H1 (cell line): ENCODE results near the gene MAML1. TPM values are rescaled to one million over a fixed set of nuclear protein-coding genes. Genes with fewer than 3 reads are reported as not detected.

Source experiments
- CTCF ChIA-PET: fragments of 300-600 bp; sonication (Branson Sonifier 250); formaldehyde crosslinking; loops from one replicate; lab custom pipeline; 2021; ENCODE audit not compliant: partially characterized antibody; lab: Charles Lee
- POLR2A ChIA-PET: fragments of 300-600 bp; sonication (Branson Sonifier 250); formaldehyde crosslinking; loops from one replicate; lab custom pipeline; 2021; ENCODE audit warnings: inconsistent platforms; ENCODE audit not compliant: partially characterized antibody; lab: Charles Lee
- DNase-seq, 2 experiments: peaks; one replicate each; pipeline versions ENCODE4 v3.0.0 to v3.0.0-alpha.2; 2010 to 2022; ENCODE audit warnings: low spot score in 2 of 2, low read depth in 1 of 2, mixed read lengths in 1 of 2
- FAIRE-seq: peaks from 2 replicates; lab custom pipeline; 2011; peaks lifted over from hg19 to GRCh38; lab: Jason Lieb, UNC
- H2AFZ ChIP-seq: 2 replicates; pipeline ENCODE4 v1.8.1; 2012; ENCODE audit warnings: low read length, inconsistent platforms
- H2AK5ac ChIP-seq: 2 replicates; pipeline ENCODE4 v1.6.1; 2013; ENCODE audit warnings: low read depth, low read length
- H2BK120ac ChIP-seq: replicated peaks from 2 replicates; pipeline ENCODE3; 2013; ENCODE audit warnings: low read depth, low read length, inconsistent platforms
- H2BK12ac ChIP-seq: 2 replicates; pipeline ENCODE4 v1.6.1; 2013; ENCODE audit warnings: low read depth, low read length
- H2BK15ac ChIP-seq: 2 replicates; pipeline ENCODE4 v1.6.1; 2013; ENCODE audit warnings: low read length
- H2BK20ac ChIP-seq: 2 replicates; pipeline ENCODE4 v1.6.1; 2013; ENCODE audit warnings: low read length
- H2BK5ac ChIP-seq: 2 replicates; pipeline ENCODE4 v1.6.1; 2013; ENCODE audit warnings: low read depth, low read length
- H3K14ac ChIP-seq: 2 replicates; pipeline ENCODE4 v1.6.1; 2013; ENCODE audit warnings: inconsistent platforms; ENCODE audit not compliant: insufficient read length
- H3K18ac ChIP-seq: 2 replicates; pipeline ENCODE4 v1.6.1; 2013; ENCODE audit warnings: low read length; ENCODE audit errors: extremely low read depth
- H3K23ac ChIP-seq: 2 replicates; pipeline ENCODE4 v1.6.1; 2013; ENCODE audit warnings: inconsistent platforms; ENCODE audit not compliant: insufficient read length
- H3K23me2 ChIP-seq: 2 replicates; pipeline ENCODE4 v1.6.1; 2013; ENCODE audit warnings: low read depth, low read length
- H3K27ac ChIP-seq: 2 replicates; pipeline ENCODE4 v1.6.1; 2011; ENCODE audit warnings: low read depth, low read length, inconsistent platforms
- H3K27me3 ChIP-seq, 4 experiments: replicated peaks in 1 of 4; 1 replicate in 1 of 4; 2 replicates in 3 of 4; pipeline versions ENCODE4 v1.6.1 to v1.8.1; 2011 to 2013; ENCODE audit warnings: low read length in 3 of 4, mild to moderate bottlenecking in 3 of 4, inconsistent platforms in 2 of 4, mixed read lengths in 2 of 4, moderate library complexity in 1 of 4; ENCODE audit not compliant: control insufficient read depth in 3 of 4, insufficient read depth in 3 of 4; ENCODE audit errors: extremely low read depth in 1 of 4
- H3K36me3 ChIP-seq, 4 experiments: 2 replicates each; pipeline versions ENCODE4 v1.6.1 to v1.8.1; 2011 to 2013; ENCODE audit warnings: mild to moderate bottlenecking in 4 of 4, low read length in 3 of 4, moderate library complexity in 2 of 4, control low read depth in 1 of 4, inconsistent platforms in 1 of 4; ENCODE audit not compliant: insufficient read depth in 4 of 4, control insufficient read depth in 2 of 4
- H3K4ac ChIP-seq: replicated peaks from 2 replicates; pipeline ENCODE3; 2013; ENCODE audit warnings: low read length, low read depth, mixed read lengths, inconsistent platforms; ENCODE audit not compliant: insufficient read length
- H3K4me1 ChIP-seq, 4 experiments: replicated peaks in 1 of 4; 1 replicate in 1 of 4; 2 replicates in 3 of 4; pipeline versions ENCODE4 v1.6.1 to v1.8.1; 2011 to 2013; ENCODE audit warnings: low read length in 3 of 4, inconsistent platforms in 2 of 4, mixed read lengths in 1 of 4; ENCODE audit not compliant: insufficient read depth in 4 of 4, control insufficient read depth in 3 of 4
- H3K4me2 ChIP-seq, 2 experiments: 2 replicates each; pipeline versions ENCODE4 v1.6.1 to v1.8.1; 2011 to 2013; ENCODE audit warnings: low read depth in 2 of 2, low read length in 2 of 2, control low read depth in 1 of 2, inconsistent platforms in 1 of 2, mild to moderate bottlenecking in 1 of 2; ENCODE audit not compliant: insufficient read depth in 1 of 2
- H3K4me3 ChIP-seq, 4 experiments: fragments of 200-600, 300-600 bp in 1 of 4; sonication (generic), shearing (Covaris generic), sonication (Bioruptor Twin) in 1 of 4; 2 replicates each; pipeline versions ENCODE4 v1.5.1 to v1.8.1; 2011 to 2016; ENCODE audit warnings: low read length in 4 of 4, low read depth in 3 of 4, control low read depth in 2 of 4, inconsistent platforms in 2 of 4, mild to moderate bottlenecking in 2 of 4, mixed read lengths in 1 of 4, moderate library complexity in 1 of 4; ENCODE audit not compliant: insufficient read depth in 2 of 4; ENCODE audit errors: extremely low read depth in 1 of 4
- H3K56ac ChIP-seq: replicated peaks from 2 replicates; pipeline ENCODE3; 2013; ENCODE audit warnings: low read depth, mild to moderate bottlenecking, mixed read lengths, low read length, inconsistent platforms; ENCODE audit not compliant: insufficient read length
- H3K79me1 ChIP-seq: 2 replicates; pipeline ENCODE4 v1.6.1; 2013; ENCODE audit warnings: low read depth, low read length, control low read depth
- H3K79me2 ChIP-seq, 2 experiments: 2 replicates each; pipeline versions ENCODE4 v1.6.1 to v1.8.1; 2012 to 2013; ENCODE audit warnings: low read length in 2 of 2, mild to moderate bottlenecking in 2 of 2, inconsistent platforms in 1 of 2; ENCODE audit not compliant: insufficient read depth in 2 of 2, control insufficient read depth in 1 of 2
- H3K9ac ChIP-seq, 4 experiments: replicated peaks in 1 of 4; 1 replicate in 1 of 4; 2 replicates in 3 of 4; pipeline versions ENCODE4 v1.6.1 to v1.8.1; 2011 to 2013; ENCODE audit warnings: low read depth in 3 of 4, low read length in 3 of 4, control low read depth in 2 of 4, mild to moderate bottlenecking in 2 of 4, moderate library complexity in 2 of 4, inconsistent platforms in 1 of 4; ENCODE audit errors: extremely low read depth in 1 of 4
- H3K9me3 ChIP-seq, 2 experiments: 2 replicates each; pipeline versions ENCODE4 v1.6.1 to v1.8.1; 2012 to 2013; ENCODE audit warnings: mild to moderate bottlenecking in 2 of 2, moderate library complexity in 2 of 2, control low read depth in 1 of 2, inconsistent platforms in 1 of 2, low read depth in 1 of 2, low read length in 1 of 2, mixed read lengths in 1 of 2; ENCODE audit not compliant: insufficient read depth in 2 of 2
- H4K20me1 ChIP-seq, 2 experiments: replicated peaks in 1 of 2; 2 replicates each; pipeline versions ENCODE3 to v1.8.1; 2011 to 2013; ENCODE audit warnings: inconsistent platforms in 2 of 2, low read length in 2 of 2, mild to moderate bottlenecking in 1 of 2; ENCODE audit not compliant: insufficient read depth in 2 of 2, control insufficient read depth in 1 of 2
- H4K5ac ChIP-seq: 2 replicates; pipeline ENCODE4 v1.6.1; 2013; ENCODE audit warnings: low read length, low read depth, mixed read lengths, inconsistent platforms; ENCODE audit not compliant: insufficient read length
- H4K8ac ChIP-seq: 2 replicates; pipeline ENCODE4 v1.8.0; 2013; ENCODE audit warnings: mild to moderate bottlenecking, moderate library complexity, low read length, inconsistent platforms; ENCODE audit not compliant: insufficient read depth; ENCODE audit errors: extremely low read depth
- H4K91ac ChIP-seq: replicated peaks from 2 replicates; pipeline ENCODE3; 2013; ENCODE audit warnings: low read length, mixed read lengths, inconsistent platforms; ENCODE audit not compliant: insufficient read length
- whole genome bisulfite sequencing, 2 experiments: shearing (Covaris generic) in 1 of 2; methylation state at CpG; one replicate each; pipeline versions ENCODE4 v1.1.6 to v1.1.7; 2013 to 2015; ENCODE audit warnings: low lambda C conversion rate in 2 of 2, mixed read lengths in 2 of 2, inconsistent platforms in 1 of 2, low coverage in 1 of 2, missing lambda C conversion rate in 1 of 2; ENCODE audit not compliant: insufficient replicate concordance in 2 of 2, insufficient coverage in 1 of 2, insufficient read length in 1 of 2; ENCODE audit errors: extremely low coverage in 1 of 2, missing lambda C conversion rate in 1 of 2; 5-methylcytosine and 5-hydroxymethylcytosine counted together
- polyA plus RNA-seq, 7 experiments: library from polyadenylated mRNA; depleted of rRNA in 3 of 7; stranded (reverse) in 5 of 7; unstranded in 2 of 7; fragments of >200 nt in 5 of 7; fragments of 200-250 nt in 2 of 7; gene quantifications; 1 replicate in 5 of 7; 2 replicates in 1 of 7; 4 replicates in 1 of 7; pipeline versions ENCODE4 v1.2.1 to v1.2.3, GENCODE V29; 2011 to 2013; ENCODE audit warnings: missing spikeins in 2 of 7, mixed read lengths in 2 of 7
- total RNA-seq: library from RNA; stranded (reverse); fragmentation: NEBNext Ultra II Directional; extraction: Animal tissue kit (Norgen Biotek cat#: 25700); gene quantifications from 2 replicates; pipeline ENCODE4 v1.2.1, GENCODE V29; 2021

The MAML1 gene
- total and polyA plus RNA-seq, 2 of the 8 experiments (the other 6 are each of a cell fraction or from before 2014, with no cell fraction given): 17.1 to 41.9 TPM

DNA sequence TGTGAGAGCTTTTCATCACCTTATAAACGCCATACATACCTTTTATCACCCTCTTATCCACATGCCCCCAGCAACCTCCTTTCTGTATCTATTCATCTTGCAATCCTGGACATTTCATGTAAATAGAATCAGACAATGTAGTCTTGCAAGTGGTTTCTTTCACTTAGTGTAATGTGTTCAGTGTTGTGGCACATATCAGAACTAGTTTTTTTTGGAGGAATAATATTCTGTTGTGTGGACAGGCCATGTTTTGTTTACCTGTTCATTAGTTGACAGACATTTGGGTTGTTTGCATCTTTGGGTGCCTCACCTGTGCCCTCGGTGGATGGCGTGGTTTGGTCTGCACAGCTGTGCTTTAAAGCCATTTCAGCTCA lies 89.4 kb downstream of the MAML1 start:
- ChIA-PET CTCF (interaction anchor here (0.6 to 1.5 kb wide), 6 partner anchors 9 to 59 kb away, joined by 3 to 6 read pairs (median 4); no protein-coding TSS in a partner anchor), POLR2A (interaction anchor here (0.6 to 12.6 kb wide), 10 partner anchors 8 to 111 kb away, joined by 3 to 207 read pairs (median 4); partner anchors contain the start of genes LTC4S, MAML1, MGAT4B and MRNIP)
- Histone ChIP-seq H3K23me2 (peaks cover 8% of the 10 kb centered on the region; the same call in 1 of the 2 replicates), H3K4me1 (peaks cover 4 to 38% (median 33%) of the 10 kb centered on the region in 4 experiments), H3K9me3 (no peaks in the 10 kb centered on the region), H3K4me2 (peak overlapping the region; percentile 54 to 81), H3K56ac (no peak overlapping the region), H3K14ac (no peak overlapping the region), H3K27ac (no peak overlapping the region), H2BK15ac (no peak overlapping the region), H3K79me1 (peaks cover 8% of the 10 kb centered on the region), H3K4me3 (peak overlapping the region in 3 of 4 experiments; percentile 75 to 91 (median 85); a peak in 6 of 8 replicates), H2AFZ (no peak overlapping the region), H4K91ac (no peak overlapping the region), H2BK12ac (no peak overlapping the region), H3K23ac (no peak overlapping the region), H2AK5ac (no peak overlapping the region), H3K79me2 (peaks cover 4 to 28% of the 10 kb centered on the region in 2 experiments; a peak in 2 of 4 replicates), H3K18ac (no peak overlapping the region), H3K36me3 (peaks cover 10 to 38% (median 33%) of the 10 kb centered on the region in 4 experiments), H2BK5ac (no peak overlapping the region), H3K4ac (no peak overlapping the region), H2BK120ac (no peak overlapping the region), H3K27me3 (no peaks in the 10 kb centered on the region; a peak in 2 of 7 replicates), H3K9ac (no peak overlapping the region; a peak in 1 of 7 replicates), H4K20me1 (peaks cover 8 to 25% of the 10 kb centered on the region in 2 experiments), H4K5ac (no peak overlapping the region), H4K8ac (no peak overlapping the region), H2BK20ac (no peak overlapping the region)
- WGBS, 2 experiments: 81% methylated on average over 3 of the region's 3 CpGs; no CpG with 5 or more reads in 1 of the 2 experiments
- DNase-seq: no peak
- FAIRE-seq: no peak
